Measurements from ENCODE around the gene AMN.
A peak's percentile ranks its signal among the peaks of the same experiment; 100 is the strongest.

Gene AMN

GRCh38 chr14:102901633-102902032 lies 20.8 kb upstream of the AMN start:
- DNase-seq (ENCODE audit: low read depth): peak; percentile 61
- no peak overlapping the region for H3K4me3 ChIP-seq (ENCODE audit: low read depth, low read length)
- no peak for TF ChIP-seq CTCF (IDR thresholded peaks at IDR 0.05; ENCODE audit: low read depth, low read length)
- no peak for TF ChIP-seq POLR2A (IDR thresholded peaks at IDR 0.05; ENCODE audit: extremely low read depth, insufficient read length)
- TF ChIP-seq, protein P1, sequence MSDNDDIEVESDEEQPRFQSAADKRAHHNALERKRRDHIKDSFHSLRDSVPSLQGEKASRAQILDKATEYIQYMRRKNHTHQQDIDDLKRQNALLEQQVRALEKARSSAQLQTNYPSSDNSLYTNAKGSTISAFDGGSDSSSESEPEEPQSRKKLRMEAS (IDR thresholded peaks at IDR 0.05; ENCODE audit: low read depth, low read length): no peak
- TF ChIP-seq MYC (IDR thresholded peaks at IDR 0.05; ENCODE audit: low read depth, low read length): no peak

DNA sequence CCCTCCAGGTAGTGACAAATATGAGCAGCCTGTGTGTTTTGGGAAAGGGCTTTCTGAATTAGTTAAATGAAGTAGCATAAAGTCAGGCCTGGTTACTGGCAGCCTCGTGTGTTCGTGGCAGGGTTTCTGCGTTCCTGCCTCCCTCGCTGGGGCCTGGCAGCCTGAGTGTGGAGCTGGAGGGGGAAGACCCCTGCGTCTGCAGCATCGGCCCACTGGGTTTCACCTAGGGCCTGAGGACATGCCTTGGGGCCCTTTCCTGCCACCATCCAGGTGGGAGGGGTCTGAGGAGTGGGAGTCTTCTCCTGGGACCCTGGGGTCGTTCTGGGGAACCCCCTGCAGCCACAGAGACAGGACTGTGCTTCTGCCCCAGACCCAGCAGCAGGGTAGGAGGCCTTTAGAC lies 20.4 kb upstream of the AMN start:
- TF ChIP-seq POLR2A (IDR thresholded peaks at IDR 0.05; ENCODE audit: extremely low read depth, insufficient read length) (no peak), MYC (IDR thresholded peaks at IDR 0.05; ENCODE audit: low read depth, low read length) (no peak), CTCF (IDR thresholded peaks at IDR 0.05; ENCODE audit: low read depth, low read length) (no peak)
- TF ChIP-seq, protein P1 (IDR thresholded peaks at IDR 0.05; ENCODE audit: low read depth, low read length): no peak
- no peak overlapping the region for H3K4me3 ChIP-seq (ENCODE audit: low read depth, low read length)
- DNase-seq (ENCODE audit: low read depth): no peak

- TF ChIP-seq CTCF (IDR thresholded peaks at IDR 0.05; ENCODE audit: low read depth, low read length) (no peak), POLR2A (IDR thresholded peaks at IDR 0.05; ENCODE audit: extremely low read depth, insufficient read length) (no peak), MYC (IDR thresholded peaks at IDR 0.05; ENCODE audit: low read depth, low read length) (no peak)
- TF ChIP-seq, protein P1 (IDR thresholded peaks at IDR 0.05; ENCODE audit: low read depth, low read length): no peak
- DNase-seq (ENCODE audit: low read depth): no peak
- H3K4me3 ChIP-seq (ENCODE audit: low read depth, low read length): no peak overlapping the region
Measured at GRCh38 chr14:102902523-102903247, 19.8 kb upstream of the AMN start.

GRCh38 chr14:102903248-102903888 lies 19.1 kb upstream of the AMN start:
- no peak for DNase-seq (ENCODE audit: low read depth)
- TF ChIP-seq, protein P1 (IDR thresholded peaks at IDR 0.05; ENCODE audit: low read depth, low read length): no peak
- TF ChIP-seq MYC (IDR thresholded peaks at IDR 0.05; ENCODE audit: low read depth, low read length) (no peak), POLR2A (IDR thresholded peaks at IDR 0.05; ENCODE audit: extremely low read depth, insufficient read length) (no peak), CTCF (IDR thresholded peaks at IDR 0.05; ENCODE audit: low read depth, low read length) (no peak)
- H3K4me3 ChIP-seq (ENCODE audit: low read depth, low read length): no peak overlapping the region

GRCh38 chr14:102903889-102904512 lies 18.5 kb upstream of the AMN start:
- DNase-seq (ENCODE audit: low read depth): no peak
- H3K4me3 ChIP-seq (ENCODE audit: low read depth, low read length): no peak overlapping the region
- TF ChIP-seq, protein P1 (IDR thresholded peaks at IDR 0.05; ENCODE audit: low read depth, low read length): no peak
- TF ChIP-seq MYC (IDR thresholded peaks at IDR 0.05; ENCODE audit: low read depth, low read length) (no peak), CTCF (IDR thresholded peaks at IDR 0.05; ENCODE audit: low read depth, low read length) (no peak), POLR2A (IDR thresholded peaks at IDR 0.05; ENCODE audit: extremely low read depth, insufficient read length) (no peak)
